Activated CD8-positive, alpha-beta memory T cell treated with anti-CD3 and anti-CD28 coated beads for 48 hours (primary cell): ENCODE results near the gene MAFB.

ENCODE experiments used
- DNase-seq, 3 experiments: peaks; one replicate each; pipeline ENCODE4 v3.0.0-alpha.2; 2020; ENCODE audit warnings: low read depth in 2 of 3, low spot score in 2 of 3

The MAFB gene

DNA sequence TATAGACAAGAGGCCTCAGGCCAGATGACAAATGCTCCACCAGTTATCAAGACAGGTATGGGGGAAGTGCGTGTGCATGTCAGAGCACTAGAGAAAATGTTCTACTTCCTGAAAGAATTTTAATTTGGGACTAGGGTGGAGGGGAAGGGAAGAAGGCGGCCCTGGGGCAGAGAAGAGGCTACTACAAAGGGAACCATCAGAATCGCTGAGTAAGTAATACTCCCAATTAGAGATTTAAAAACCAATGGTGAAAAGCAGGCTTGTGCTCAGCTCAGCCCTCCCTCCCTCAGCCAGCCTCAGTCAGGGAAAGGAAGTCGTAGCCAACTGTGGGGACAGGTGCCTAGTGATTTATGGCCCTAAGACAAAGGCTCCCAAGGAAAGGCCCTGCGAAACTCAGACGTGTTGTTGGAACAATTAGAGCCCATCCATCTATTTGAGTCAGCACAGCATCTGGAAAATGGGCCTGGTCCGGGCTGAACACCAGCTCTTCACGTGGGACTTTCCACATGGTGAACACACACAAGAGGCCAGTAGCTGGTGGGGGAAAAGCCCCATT is 15.0 kb upstream of the MAFB start:
- no peak for DNase-seq

DNA sequence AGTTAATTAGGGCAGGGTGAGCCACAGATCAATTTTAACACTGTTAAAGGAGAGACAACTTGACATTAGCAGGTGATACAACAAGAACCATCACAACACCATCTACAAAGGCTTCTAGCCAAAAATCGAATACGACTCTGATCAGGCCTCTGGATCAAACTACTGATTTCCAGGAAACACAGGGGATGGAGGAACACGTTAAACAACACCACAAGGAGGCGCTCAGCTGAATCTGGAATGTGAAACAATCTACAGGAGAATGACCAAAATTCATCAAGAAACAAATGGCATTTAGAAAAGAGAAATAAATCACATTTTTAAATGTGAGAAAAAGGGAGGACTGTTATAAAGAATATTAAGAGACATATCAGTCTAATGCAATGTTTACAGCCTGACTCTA is 13.5 kb upstream of the MAFB start:
- no peak for DNase-seq

DNA sequence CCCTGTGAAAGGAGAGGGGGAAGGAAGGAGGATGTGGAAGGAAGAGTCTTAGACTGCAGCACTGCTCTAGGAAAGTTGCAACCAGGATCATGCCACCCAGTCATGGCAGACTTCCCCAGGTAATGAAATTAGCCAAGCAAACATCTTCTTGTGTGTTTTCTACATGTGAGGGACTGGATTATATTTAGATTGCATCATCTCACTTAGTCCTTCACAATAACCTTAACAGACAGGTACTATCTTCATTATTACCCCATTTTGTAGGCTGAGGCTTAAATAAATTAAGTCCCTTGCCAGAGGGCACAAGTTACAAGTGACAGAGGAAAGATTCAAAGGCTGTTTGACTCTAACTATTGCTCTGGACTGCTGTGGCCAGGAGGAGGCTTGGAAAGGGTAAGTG is 9.7 kb upstream of the MAFB start:
- DNase-seq: no peak

DNA sequence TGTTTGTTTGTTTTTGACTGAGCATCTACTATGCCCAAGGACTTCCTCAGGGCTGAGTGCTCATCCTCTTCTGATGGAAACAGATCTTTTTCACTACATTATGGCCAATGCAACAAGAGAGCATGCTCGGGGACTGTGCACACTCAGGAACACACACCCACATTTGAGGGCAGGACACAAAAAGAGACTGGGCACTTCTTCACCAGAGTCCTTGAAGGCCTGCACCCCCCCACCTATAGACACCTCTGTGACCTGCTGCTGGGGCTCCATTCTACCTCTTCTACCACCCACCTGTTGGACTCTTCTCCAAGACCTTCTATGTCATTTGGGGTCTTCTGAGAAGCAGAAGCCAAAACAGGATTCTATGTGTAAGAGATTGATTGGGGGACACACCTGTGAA is 9.2 kb upstream of the MAFB start:
- DNase-seq: no peak

DNA sequence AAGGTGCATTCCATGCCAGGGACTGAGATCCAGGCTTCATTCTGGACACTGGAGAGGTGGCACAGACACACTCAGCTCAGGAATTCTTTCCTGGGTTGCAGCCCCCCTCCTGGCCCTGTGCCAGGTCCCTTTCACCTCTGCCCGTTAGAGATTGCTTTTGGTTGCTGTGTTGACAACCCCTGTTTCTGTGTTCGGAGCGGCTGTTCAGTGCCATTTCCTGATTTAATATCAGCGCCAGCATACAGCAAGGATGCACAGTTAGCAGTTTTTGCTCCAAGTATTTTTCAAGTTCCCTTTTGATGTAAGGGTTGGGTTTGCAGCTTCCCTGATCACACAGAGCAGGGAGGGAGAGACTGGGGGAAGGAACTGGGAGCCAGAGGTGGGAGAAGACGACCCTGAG is 8.5 kb upstream of the MAFB start:
- no peak for DNase-seq

DNA sequence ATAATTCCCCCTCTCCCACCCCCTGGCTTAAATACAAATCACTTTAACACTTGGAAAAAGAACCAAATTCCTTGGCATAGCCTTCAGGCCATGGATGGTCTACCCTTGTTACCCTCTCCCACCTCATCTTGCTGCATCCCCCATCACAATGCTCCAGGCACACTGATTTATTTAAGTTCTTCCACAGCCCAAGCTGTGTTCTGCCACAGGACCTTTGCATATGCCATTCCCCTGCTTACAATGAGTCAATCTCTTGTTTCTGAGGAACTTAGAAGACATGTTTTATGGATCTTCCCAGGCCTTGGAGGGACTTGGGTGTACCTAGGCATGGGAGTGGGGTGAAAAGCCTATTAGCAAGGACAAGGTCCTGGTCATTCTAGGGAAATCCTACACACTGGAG is 6.2 kb upstream of the MAFB start:
- no peak for DNase-seq

DNA sequence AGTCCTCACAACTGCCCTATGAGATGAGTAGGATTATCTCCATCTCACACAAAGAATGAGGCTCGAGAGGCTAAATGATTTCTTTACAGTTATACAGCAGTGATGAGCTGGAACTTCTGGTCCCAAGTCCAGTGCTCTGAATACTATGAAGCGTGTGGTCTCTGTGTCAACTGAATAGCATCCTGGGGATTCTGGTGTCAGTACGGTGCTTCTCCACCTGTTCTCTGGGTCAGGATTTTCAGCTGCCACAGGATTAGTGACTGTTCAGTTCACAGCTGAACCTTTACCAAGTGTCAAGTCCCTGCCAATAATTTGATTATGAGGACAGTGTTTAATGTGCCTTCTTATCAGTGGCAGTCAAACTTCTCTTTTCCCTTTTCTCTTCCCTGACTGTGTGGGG is 5.2 kb upstream of the MAFB start:
- DNase-seq: no peak

DNA sequence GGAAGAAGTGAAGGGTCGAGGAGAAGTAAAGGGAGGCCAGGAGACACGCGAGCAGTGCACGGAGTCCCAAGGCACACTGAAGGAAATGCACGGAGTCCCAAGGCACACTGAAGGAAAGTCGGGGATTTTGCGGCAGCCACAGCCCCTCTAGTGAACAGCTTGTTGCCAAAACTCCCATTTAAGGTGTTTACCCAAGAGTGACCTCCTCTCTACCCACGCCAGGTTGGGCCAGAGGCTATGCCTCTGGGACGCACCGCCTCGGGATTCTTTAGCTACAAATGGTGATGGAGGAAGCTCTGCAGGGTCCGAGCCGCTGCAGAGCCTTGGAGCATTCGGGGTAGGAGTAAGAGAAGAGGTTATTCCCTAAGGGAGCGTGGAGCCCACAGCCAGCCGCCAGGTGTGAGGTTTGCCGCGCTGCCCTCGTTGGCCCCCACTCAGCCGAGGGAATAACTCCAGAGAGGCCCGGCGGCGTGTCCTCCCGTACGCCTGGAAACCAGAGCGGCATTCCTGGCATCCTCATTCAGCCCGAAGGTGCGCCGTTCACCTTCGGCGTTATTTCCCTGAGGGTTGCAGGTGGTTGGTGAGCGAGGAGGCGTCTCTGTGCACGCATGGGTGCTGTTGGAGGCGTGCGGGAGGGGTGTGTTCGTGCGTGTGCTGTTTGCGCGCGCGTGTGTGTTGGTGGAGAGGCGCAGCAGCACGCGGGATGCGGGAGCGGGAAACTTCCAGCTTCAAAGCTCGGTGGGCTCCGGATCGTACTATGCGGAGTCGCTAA is 3.4 kb upstream of the MAFB start:
- DNase-seq: no peak

DNA sequence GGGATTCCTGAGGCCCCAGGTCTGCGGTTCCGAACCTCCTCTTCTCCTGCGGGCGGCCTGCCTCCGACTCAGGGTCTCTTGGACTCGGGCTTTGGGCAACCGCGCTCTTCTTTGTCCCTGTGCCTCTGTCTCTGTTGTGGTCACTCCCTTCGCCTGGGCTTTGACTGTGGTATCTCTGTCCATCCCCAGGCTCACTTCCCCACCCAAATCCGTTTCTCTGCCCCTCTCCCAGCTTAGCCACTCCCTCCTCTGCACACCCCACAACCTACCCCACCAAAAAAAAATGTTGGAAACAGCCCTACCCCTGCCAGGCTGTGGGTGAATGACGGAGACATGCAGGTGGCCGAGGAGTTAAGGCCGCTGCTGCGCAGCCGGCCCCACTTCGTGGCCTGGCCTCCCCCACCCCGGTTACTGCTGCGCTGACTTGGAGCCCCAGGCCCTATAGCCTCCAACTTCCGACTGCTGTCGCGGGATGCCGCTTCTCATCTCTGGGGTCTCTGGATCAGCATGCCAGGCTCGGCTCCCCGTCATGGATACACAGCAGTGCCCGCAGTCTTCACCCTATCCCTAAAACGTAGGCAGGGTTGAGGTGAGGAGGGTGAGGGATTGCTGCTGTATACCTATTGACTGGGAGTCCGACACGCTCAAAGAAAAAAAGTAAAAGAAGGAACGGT is 2.7 kb upstream of the MAFB start:
- DNase-seq: no peak

DNA sequence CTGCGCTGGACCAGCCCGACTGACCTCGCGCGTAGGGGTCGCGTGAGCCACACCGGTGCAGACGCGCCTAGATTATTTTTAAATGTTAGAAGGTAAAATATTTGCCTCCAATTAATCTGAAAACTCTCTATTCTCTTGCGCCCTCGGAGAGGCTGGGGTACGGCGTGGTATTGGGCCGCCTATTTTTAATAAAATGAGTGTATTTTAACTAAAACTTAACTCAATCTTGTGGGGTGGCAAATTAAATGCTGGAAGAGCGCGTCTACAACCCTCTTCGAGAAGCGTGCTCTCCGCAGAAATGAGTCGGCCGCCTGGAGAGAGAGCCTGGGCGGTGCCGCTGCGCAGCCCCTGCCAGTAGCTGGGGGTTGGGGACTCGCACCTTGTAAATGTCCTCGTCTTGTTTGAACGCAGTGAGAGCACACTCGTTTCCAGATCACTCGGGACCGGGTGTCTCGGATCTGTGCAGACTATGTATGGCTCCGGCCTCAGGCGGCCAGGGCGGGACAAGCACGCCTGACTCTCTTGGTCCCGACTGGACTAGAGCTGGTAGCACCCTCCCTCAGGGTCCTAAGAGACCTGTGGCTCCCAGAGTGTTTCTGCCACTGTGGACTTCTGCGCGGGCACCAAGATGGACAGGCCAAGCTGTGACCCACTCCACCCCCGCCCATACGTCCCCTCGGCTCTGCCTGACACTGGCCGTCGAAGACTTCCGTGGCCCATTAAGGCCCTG is 2.0 kb upstream of the MAFB start:
- no peak for DNase-seq

DNA sequence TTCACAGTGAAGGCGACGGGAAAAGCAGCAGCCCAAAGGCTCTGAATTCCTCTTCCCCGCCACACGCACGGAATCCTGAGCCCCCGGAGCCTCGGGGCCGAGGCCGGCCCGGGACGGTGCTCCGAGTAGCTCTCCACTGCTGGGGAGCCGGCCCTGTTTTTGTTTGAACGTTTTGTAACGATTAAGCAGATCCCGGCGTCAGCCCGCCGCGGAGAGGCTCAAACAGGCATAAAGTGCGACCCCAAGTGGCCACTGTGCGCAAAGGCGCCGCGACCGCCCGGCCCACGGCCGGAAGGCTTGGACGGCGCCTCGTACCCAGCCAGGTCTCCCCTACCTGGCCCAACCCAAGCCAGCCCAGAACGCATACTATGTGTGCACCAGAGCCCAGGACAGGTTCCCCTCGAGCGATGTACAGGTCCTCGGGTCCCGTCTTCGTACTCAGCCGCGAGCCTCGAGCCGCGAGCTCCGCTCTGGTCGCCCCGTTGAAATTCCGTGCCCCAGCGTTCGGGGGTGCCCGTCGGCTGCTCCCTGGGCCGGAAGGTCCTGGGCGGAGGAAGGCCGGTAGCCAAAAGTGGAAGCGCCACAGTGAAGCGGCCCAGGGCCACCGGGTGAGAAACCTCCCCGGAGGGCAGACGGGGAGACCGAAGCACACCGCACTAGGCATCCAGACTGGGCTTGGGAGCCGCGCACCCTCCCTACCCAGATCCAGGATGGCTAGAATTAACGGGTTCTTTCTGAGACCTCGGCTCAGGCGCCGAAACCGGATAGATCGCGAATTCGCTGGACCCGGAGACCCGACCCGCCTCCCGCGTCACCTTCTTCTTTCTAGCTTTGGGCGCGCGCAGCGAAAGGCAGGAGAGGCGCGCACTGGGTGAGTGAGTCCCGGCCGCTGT is 1.2 kb upstream of the MAFB start:
- DNase-seq: peak; percentile 50 to 69 (median 67)

DNA sequence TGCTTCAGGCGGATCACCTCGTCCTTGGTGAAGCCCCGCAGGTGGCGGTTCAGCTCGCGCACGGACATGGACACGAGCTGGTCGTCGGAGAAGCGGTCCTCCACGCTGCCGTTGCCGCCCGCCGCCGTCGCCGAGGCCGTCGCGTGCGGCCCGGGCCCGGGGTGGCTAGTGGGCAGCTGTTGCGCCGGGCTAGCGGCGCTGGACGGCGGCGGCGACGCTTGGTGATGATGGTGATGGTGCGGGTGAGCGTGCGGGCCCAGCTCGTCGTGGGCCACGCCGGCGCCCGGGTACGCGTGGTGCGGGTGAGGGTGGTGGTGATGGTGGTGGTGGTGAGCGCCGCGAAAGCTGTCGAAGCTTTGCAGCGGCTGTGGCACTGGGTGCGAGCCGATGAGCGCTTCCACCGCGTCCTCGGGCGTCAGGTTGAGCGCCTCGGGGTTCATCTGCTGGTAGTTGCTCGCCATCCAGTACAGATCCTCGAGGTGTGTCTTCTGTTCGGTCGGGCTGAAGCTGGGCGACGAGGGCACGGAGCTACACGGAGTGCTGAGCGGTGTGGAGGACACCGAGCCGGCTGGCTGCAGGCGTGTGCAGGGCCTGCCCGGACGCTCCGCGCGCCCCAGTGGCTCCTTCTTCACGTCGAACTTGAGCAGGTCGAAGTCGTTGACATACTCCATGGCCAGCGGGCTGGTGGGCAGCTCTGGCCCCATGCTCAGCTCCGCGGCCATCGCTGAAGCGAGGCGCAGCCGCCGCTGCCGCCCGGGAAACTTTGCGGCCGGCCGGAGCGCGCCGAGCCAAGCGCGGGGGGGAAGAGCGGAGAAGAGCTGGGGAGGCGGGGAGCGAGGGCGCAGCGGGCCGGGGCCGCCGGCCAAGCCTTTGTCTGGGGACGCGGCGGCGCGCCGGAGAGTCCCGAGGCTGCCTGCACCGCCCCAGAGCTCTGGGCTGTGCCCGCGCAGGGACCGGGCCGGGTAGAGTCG is 622 bp downstream of the MAFB start:
- no peak for DNase-seq

DNA sequence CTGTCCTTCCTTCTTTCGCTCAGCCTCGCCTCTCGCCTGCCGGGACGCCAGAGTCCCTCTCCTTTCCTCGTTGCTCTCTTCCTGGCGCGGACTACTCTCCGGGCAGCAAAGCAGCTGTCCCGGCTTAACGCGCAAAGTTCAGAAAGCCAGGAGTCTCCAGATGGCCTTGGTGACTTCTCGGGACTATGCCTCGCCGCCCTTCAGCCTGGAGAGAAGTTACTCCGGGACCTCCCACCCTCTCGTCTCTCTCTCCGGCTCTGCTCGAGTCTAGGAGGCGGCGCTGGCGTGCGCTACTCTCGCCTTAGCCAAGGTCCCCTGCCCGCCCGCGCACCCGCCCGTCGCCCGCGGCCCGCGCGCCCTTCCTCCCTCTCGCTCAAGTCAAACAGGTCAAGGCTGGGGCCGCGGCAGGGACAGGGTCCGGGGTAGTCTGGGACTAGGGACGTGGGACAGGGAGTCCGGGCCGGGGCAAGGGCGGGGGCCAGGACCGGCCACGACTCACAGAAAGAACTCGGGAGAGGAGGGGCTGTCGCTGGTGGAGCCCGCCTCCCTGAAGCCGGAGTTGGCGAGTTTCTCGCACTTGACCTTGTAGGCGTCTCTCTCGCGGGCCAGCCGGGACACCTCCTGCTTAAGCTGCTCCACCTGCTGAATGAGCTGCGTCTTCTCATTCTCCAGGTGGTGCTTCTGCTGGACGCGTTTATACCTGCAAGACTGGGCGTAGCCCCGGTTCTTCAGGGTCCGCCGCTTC is 1.5 kb downstream of the MAFB start:
- DNase-seq: no peak

DNA sequence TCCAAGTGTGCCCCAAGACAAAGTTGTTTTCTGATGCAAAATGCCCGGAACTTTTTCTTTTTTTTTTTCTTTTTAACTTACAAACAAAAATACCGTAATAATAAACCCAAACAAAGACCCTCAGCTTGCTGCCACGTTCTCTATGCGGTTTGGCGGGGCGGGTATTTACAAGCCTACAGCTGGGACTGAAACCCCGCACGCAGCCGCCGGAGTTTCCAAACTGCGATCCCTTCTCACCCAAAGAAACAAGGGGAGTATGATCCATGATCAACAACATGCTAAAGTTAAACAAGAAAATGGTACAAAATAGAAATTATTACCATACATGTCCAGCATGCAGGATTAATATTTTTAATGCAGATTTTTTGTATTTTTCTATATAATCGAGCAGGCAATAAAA is 2.1 kb downstream of the MAFB start:
- DNase-seq: no peak

DNA sequence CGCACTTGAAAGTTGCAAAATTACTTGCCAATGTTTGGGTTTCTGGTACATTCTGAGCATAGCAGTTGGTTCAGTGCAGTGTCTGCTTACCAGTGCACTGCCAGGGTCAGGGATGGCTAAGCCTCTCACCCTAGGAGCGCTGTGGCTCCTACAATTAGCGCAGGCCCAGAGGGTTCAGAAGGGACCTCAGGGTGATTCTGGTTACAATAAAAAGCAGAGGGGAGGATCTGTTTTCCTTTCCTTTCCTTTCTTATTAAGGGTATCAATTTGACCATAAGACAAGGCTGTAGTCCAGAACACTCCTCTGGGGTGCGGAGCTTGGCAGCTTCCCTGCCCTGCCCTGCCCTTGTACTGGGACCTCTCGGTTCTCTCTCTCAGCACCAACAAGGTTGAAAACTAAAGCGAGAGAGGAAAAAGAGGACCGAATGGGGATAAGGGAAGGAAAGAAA is 2.6 kb downstream of the MAFB start:
- DNase-seq: no peak

DNA sequence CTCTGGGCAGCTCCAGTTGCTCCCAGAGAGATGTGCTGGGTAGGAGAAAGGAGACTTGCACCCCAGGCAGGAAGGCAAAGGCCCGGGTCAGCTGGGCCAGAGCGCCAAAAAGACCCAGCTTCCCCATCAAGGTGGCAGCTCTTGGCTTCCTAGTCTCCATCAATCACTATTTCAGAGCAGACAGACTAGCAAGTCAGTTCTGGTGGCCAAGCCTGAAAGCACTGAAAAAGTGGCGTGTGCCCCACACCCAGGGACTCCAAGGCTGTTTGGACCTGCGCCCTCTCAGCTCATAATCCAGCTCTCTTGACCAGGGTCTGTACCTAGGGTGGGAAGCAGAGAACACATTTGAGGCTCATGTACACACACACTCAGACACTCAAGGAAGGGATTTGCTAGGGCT is 3.7 kb downstream of the MAFB start:
- DNase-seq: no peak

DNA sequence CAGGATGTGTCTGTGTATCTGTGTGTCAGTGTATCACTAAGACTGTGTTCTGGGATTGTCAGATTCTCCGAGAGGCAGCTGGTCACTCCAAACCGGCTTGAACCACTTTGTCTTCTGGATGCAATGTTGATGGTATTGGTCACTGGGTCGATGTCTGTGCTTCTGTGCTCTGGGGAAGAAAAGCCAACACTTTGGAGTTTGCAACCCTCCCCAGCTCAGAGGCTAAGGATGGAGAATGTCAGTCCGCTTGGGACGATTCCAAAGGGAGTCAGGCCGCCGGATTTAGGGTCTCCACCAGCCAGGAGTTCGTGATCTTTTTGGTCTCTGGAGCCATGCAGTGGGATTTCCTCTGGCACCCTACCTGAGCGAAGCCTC is 5.2 kb downstream of the MAFB start:
- DNase-seq: no peak

DNA sequence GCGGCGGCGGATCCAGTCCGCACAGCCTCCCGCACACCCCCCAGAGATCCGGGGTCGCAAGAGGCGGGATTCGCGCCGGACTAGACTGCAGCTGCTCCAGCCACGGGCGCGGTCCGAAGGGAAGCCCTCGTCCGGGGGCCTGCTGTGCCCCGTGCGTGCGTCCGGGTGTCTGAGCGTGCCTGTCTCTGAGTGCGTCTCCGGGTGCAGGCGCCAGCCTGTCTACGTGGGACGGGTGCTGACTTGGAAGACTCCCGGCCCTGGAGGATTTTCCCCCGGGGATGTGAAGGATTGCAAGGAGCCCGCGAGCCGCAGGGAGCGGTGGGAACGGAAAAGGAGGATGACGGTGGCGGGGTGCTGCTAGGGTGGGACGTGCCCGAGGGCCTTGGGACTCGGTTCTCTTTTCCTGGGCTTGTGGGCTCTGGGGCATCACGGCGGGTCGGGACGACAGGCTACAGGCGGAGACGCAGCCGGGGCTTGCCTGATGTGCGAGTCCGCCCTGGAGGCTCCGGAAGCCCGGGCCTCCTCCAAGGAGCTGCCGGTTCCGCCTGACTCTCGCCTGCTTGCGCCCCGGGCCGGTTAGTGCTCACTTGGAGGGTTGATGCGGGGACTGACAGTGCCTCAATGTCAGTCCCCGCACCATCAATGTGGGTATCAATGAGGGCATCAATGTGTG is 5.7 kb downstream of the MAFB start:
- no peak for DNase-seq
